ENCODE measurements around the gene EFCAB6. TPM values are rescaled to one million over a fixed set of nuclear protein-coding genes. Genes with fewer than 3 reads are reported as not detected.

The EFCAB6 gene
- total and polyA plus RNA-seq, 2 of the 4 experiments (the other 2 are of a cell fraction): 0.44 to 1.1 TPM

GRCh38 chr22:43487311-43488030 lies 324.6 kb downstream of the EFCAB6 start:
- Histone ChIP-seq H2BK15ac (ENCODE audit: low read depth, low read length) (no peak overlapping the region), H3K27me3 (ENCODE audit: control insufficient read depth, insufficient read depth, low read length) (no peaks in the 10 kb centered on the region; the same call in 1 of the 2 replicates), H2AFZ (replicated peaks; ENCODE audit: low read length, poor library complexity) (no peak overlapping the region), H3K4me2 (ENCODE audit: low read depth, low read length) (no peak overlapping the region), H3K27ac (ENCODE audit: insufficient read depth, low read length) (no peak overlapping the region), H3K4me3 (ENCODE audit: insufficient read depth, low read depth, low read length) (no peak overlapping the region), H4K91ac (ENCODE audit: insufficient read depth, low read depth, low read length) (no peak overlapping the region), H4K8ac (ENCODE audit: low read depth in 2 of 2, low read length in 2 of 2) (no peak overlapping the region), H3K4me1 (ENCODE audit: control insufficient read depth, insufficient read depth, low read length) (no peaks in the 10 kb centered on the region), H3K4ac (ENCODE audit: low read depth, low read length) (no peak overlapping the region), H3K36me3 (ENCODE audit: control insufficient read depth, insufficient read depth, low read length) (no peaks in the 10 kb centered on the region), H2AK9ac (replicated peaks; ENCODE audit: low read depth, low read length, poor library complexity) (no peak overlapping the region), H3K9ac (ENCODE audit: low read depth, low read length) (no peak overlapping the region), H3K14ac (replicated peaks; ENCODE audit: low read depth, low read length) (no peak overlapping the region), H4K20me1 (ENCODE audit: insufficient read depth, low read length) (no peaks in the 10 kb centered on the region), H3K23ac (ENCODE audit: low read depth, low read length) (no peak overlapping the region), H2BK5ac (ENCODE audit: low read depth, low read length, poor library complexity, severe bottlenecking) (no peak overlapping the region), H3K79me1 (ENCODE audit: low read depth in 1 of 2, low read length in 2 of 2) (no peaks in the 10 kb centered on the region), H4K5ac (ENCODE audit: low read depth, low read length) (no peak overlapping the region), H3K9me1 (ENCODE audit: insufficient read depth, low read length) (no peaks in the 10 kb centered on the region), H2AK5ac (ENCODE audit: low read depth, low read length) (no peak overlapping the region), H3K9me3 (ENCODE audit: control insufficient read depth, insufficient read depth, low read length) (no peaks in the 10 kb centered on the region; the same call in 1 of the 2 replicates), H2BK120ac (ENCODE audit: low read depth, low read length) (no peak overlapping the region), H3K56ac (ENCODE audit: extremely low read depth, insufficient read depth, low read length) (no peak overlapping the region), H3K18ac (ENCODE audit: low read depth, low read length) (no peak overlapping the region), H2BK20ac (ENCODE audit: low read depth, low read length) (no peak overlapping the region)
- 80% methylated on average over 3 of the region's 19 CpGs; no CpG with 5 or more reads in 1 of the 2 experiments for WGBS, 2 experiments (ENCODE audit: extremely low coverage in 2 of 2, insufficient read length in 1 of 2)
- no peak for TF ChIP-seq POLR2A (IDR thresholded peaks at IDR 0.05; ENCODE audit: low read depth, low read length)
- no peak for TF ChIP-seq RCOR1 (IDR thresholded peaks at IDR 0.05; ENCODE audit: insufficient replicate concordance, low read length)
- no peak for TF ChIP-seq RFX5 (IDR thresholded peaks at IDR 0.05; ENCODE audit: low read depth, low read length)
- no peak for TF ChIP-seq MAFK (IDR thresholded peaks at IDR 0.05; ENCODE audit: low read depth, low read length)
- TF ChIP-seq MAZ (IDR thresholded peaks at IDR 0.05; ENCODE audit: borderline replicate concordance, low read depth, low read length): no peak
- TF ChIP-seq CHD1 (IDR thresholded peaks at IDR 0.05; ENCODE audit: low read depth, low read length): no peak
- no peak for TF ChIP-seq CEBPB (IDR thresholded peaks at IDR 0.05; ENCODE audit: low read depth, low read length)
- TF ChIP-seq NFE2L2 (IDR thresholded peaks at IDR 0.05; ENCODE audit: low read depth, low read length): no peak
- no peak for TF ChIP-seq ELK1 (IDR thresholded peaks at IDR 0.05; ENCODE audit: borderline replicate concordance, low read depth, low read length)
- TF ChIP-seq RAD21 (IDR thresholded peaks at IDR 0.05; ENCODE audit: low read length): no peak
- no peak for TF ChIP-seq FOS (IDR thresholded peaks at IDR 0.05; ENCODE audit: low read depth, low read length)
- TF ChIP-seq BHLHE40 (IDR thresholded peaks at IDR 0.05; ENCODE audit: low read depth, low read length): no peak
- DNase-seq (no peak), ATAC-seq (ENCODE audit: low read depth) (no peak)
- ChIA-PET POLR2A (ENCODE audit: unreplicated experiment) (no interaction called here), CTCF (no interaction called here)
- dilution Hi-C loops (cut with HindIII; ENCODE audit: low sequenced_read_pairs, unreplicated experiment) (no loop called here), intact Hi-C loops (cut with micrococcal nuclease) (no loop called here), in situ Hi-C loops (cut with MboI; ENCODE audit: low sequenced_read_pairs) (no loop called here)
- no TSS peak for BruUV-seq (replicated peaks)
